Activated naive CD4-positive, alpha-beta T cell treated with Interleukin-2 at 50 U/mL for 16 hours (primary cell): ENCODE measurements around the gene ACVR1.

Experiments
- DNase-seq: peaks from one replicate; pipeline ENCODE4 v3.0.0-alpha.2; 2020

Gene ACVR1

DNA sequence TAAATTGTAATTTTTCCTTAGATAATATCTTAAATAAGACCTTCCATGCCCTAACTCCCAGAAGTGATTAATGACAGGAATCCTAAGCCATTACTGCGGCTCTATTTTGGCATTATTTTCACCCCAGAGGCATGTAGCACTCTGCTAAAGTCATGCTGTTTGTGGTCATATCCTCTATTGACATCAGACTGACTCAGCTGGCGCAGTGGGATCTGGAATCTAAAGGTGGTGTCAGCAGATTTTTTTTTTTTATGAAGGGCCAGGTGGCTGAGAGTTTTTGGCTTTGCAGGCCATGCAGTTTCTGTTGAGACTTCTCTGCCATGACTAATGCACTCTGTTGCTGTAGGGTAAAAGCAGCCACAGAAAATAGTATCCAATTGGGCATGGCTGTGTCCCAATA lies 183.4 kb downstream of the ACVR1 start:
- DNase-seq, result no peak

DNA sequence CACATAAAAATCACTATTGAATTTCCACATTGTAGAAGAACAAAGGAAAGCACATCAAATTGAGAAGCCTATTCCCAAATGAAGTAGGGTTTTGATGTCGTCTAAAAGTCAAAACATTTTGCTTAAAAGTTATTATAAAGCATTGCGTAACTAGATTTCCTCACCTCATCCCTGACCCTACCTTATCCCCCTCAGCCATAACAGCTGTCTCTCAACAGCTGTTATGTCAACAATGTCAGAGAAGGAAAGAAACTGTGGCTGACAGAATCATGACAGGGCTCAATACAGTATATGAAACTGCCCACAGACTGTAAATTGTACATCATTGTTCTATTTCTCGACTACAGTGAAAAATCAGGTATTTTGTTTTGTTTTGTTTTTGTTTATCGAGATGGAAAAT lies 184.4 kb downstream of the ACVR1 start:
- no peak for DNase-seq

DNA sequence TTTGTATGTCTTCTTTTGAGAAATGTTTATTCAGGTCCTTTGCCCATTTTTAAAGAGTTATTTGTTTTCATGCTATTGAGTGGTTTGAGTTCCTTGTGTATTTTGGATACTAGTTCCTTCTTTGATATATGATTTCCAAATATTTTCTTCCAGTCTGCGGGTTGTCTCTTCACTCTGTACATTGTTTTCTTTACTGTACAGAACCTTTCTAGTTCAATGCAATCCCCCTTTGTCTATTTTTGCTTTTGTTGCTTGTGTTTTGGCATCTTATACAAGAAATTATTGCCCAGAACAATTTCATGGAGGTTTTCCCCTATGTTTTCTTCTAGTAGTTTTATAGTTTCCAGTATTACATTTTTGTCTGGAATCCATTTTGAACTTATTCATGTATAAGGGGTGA lies 185.0 kb downstream of the ACVR1 start:
- no peak for DNase-seq
